Neural cell (in vitro differentiated cells): ENCODE data around the gene ZNF394. TPM values are rescaled to one million over a fixed set of nuclear protein-coding genes. Genes with fewer than 3 reads are reported as not detected.

ENCODE experiments used
- H2AFZ ChIP-seq: fragments of 200-600, 300-800 bp; sonication (generic), shearing (Covaris generic); 2 replicates; pipeline ENCODE4 v1.6.0; 2014; ENCODE audit warnings: low read depth, mild to moderate bottlenecking, antibody characterized with exemption, low read length, moderate library complexity
- H3F3A ChIP-seq: fragments of 200-600 bp; shearing (Covaris generic); 2 replicates; pipeline ENCODE4 v1.6.1; 2016; ENCODE audit warnings: mild to moderate bottlenecking, moderate library complexity, mixed read lengths, antibody characterized with exemption, low read length; ENCODE audit not compliant: insufficient read depth, poor library complexity, severe bottlenecking
- H3K27ac ChIP-seq: fragments of 200-600, 300-800 bp; sonication (generic), shearing (Covaris generic); 2 replicates; pipeline ENCODE4 v1.5.1; 2014; ENCODE audit warnings: mild to moderate bottlenecking, low read length, moderate library complexity
- H3K27me3 ChIP-seq: fragments of 300-800, 200-600 bp; sonication (generic), shearing (Covaris generic); 2 replicates; pipeline ENCODE4 v1.6.0; 2014; ENCODE audit warnings: mild to moderate bottlenecking, low read depth, low read length, moderate library complexity; ENCODE audit not compliant: insufficient read depth
- H3K36me3 ChIP-seq: fragments of 300-800, 200-600 bp; sonication (generic), shearing (Covaris generic); 2 replicates; pipeline ENCODE4 v1.5.1; 2014; ENCODE audit warnings: mild to moderate bottlenecking, antibody characterized with exemption, low read length, moderate library complexity; ENCODE audit not compliant: insufficient read depth
- H3K4me2 ChIP-seq: fragments of 300-800, 200-600 bp; sonication (generic), shearing (Covaris generic); 2 replicates; pipeline ENCODE4 v1.6.0; 2014; ENCODE audit warnings: mild to moderate bottlenecking, low read length
- H3K4me3 ChIP-seq: fragments of 300-800, 200-600 bp; sonication (generic), shearing (Covaris generic); 2 replicates; pipeline ENCODE4 v1.5.1; 2014; ENCODE audit warnings: mild to moderate bottlenecking, low read length, moderate library complexity
- H3K79me2 ChIP-seq: fragments of 200-600 bp; shearing (Covaris generic); replicated peaks from 2 replicates; pipeline ENCODE4 v1.6.0; 2014; ENCODE audit warnings: mild to moderate bottlenecking, low read length, moderate library complexity; ENCODE audit not compliant: insufficient read depth
- H3K9ac ChIP-seq: fragments of 300-800, 200-600 bp; sonication (generic), shearing (Covaris generic); 2 replicates; pipeline ENCODE4 v1.6.1; 2016; ENCODE audit warnings: mild to moderate bottlenecking, low read length, mixed read lengths
- H3K9me2 ChIP-seq: fragments of 200-600 bp; shearing (Covaris generic); 2 replicates; pipeline ENCODE4 v1.6.1; 2016; ENCODE audit warnings: mild to moderate bottlenecking, low read length, mixed read lengths; ENCODE audit not compliant: insufficient read depth
- H3K9me3 ChIP-seq: fragments of 200-600, 300-800 bp; sonication (generic), shearing (Covaris generic); 2 replicates; pipeline ENCODE4 v1.6.1; 2016; ENCODE audit warnings: mild to moderate bottlenecking, mixed run types, low read length, moderate library complexity, mixed read lengths
- H4K20me1 ChIP-seq: fragments of 200-600 bp; shearing (Covaris generic); 2 replicates; pipeline ENCODE4 v1.6.1; 2016; ENCODE audit warnings: mild to moderate bottlenecking, mixed run types; ENCODE audit not compliant: insufficient read depth
- EP300 ChIP-seq: fragments of 450-650 bp; conservative IDR thresholded peaks from 2 replicates; pipeline ENCODE4 v1.6.1; 2014; ENCODE audit warnings: antibody characterized with exemption, mild to moderate bottlenecking, moderate library complexity; ENCODE audit not compliant: poor library complexity, severe bottlenecking
- EZH2 ChIP-seq: fragments of 200-600, 300-800 bp; shearing (Covaris generic), sonication (generic); IDR thresholded peaks from 2 replicates; pipeline ENCODE4 v1.6.1; 2014; ENCODE audit warnings: antibody characterized with exemption, low read length, borderline replicate concordance, mild to moderate bottlenecking; ENCODE audit not compliant: insufficient read depth, poor library complexity, severe bottlenecking
- MXI1 ChIP-seq: fragments of 450-650 bp; conservative IDR thresholded peaks from 2 replicates; pipeline ENCODE4 v1.6.1; 2014; ENCODE audit warnings: antibody characterized with exemption, mild to moderate bottlenecking; ENCODE audit not compliant: poor library complexity, severe bottlenecking
- POLR2AphosphoS5 ChIP-seq: IDR thresholded peaks from 2 replicates; pipeline ENCODE4 v1.6.1; 2012
- RAD21 ChIP-seq: fragments of 450-650 bp; conservative IDR thresholded peaks from 2 replicates; pipeline ENCODE4 v1.6.1; 2014; ENCODE audit warnings: antibody characterized with exemption, mild to moderate bottlenecking, moderate library complexity
- SMC3 ChIP-seq: fragments of 450-650 bp; conservative IDR thresholded peaks from 2 replicates; pipeline ENCODE4 v1.6.1; 2014; ENCODE audit warnings: antibody characterized with exemption, mild to moderate bottlenecking, moderate library complexity; ENCODE audit not compliant: poor library complexity
- TAF1 ChIP-seq: IDR thresholded peaks from 2 replicates; pipeline ENCODE4 v1.6.1; 2012; ENCODE audit warnings: low read depth
- polyA plus RNA-seq: library from polyadenylated mRNA; depleted of rRNA; stranded (reverse); fragments of >200 nt; gene quantifications from 2 replicates; pipeline ENCODE4 v1.2.3, GENCODE V29; 2014
- TF ChIP-seq, protein P1 (sequence below): IDR thresholded peaks from 2 replicates; pipeline ENCODE4 v1.6.1; 2012; ENCODE audit warnings: borderline replicate concordance
- TF ChIP-seq, protein P2 (sequence below): fragments of 450-650 bp; IDR thresholded peaks from 2 replicates; pipeline ENCODE4 v1.5.1; 2014; ENCODE audit warnings: antibody characterized with exemption, mild to moderate bottlenecking, moderate library complexity; ENCODE audit not compliant: poor library complexity, severe bottlenecking

The ZNF394 gene
- polyA plus RNA-seq, 1 donor from 2014 or later: 9.5 TPM

DNA sequence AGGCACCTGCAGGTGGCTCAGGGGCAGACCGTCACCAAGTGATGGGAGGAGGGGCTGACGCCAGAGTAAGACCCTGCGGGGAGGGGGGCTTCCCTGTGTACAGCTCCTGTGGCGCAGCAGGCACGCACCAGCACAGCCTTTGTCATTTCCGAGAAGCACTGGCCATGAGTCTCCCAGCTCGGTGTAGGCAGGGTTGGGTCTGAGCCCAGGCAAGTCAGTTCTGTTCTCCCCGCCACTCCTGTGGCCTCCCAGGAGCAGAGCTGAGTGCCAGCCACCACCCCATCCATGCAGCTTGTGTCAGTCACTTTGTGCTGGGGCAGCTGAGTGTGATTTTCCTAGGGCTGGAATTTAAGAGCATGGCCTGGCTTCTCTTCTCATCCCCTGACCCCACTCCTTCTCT, 48.1 kb downstream of the ZNF394 start:
- Histone ChIP-seq H3K4me3 (no peak overlapping the region), H3K4me2 (no peak overlapping the region), H3K9me2 (no peaks in the 10 kb centered on the region), H3F3A (no peaks in the 10 kb centered on the region), H3K27ac (no peak overlapping the region), H3K36me3 (no peaks in the 10 kb centered on the region), H3K9me3 (no peaks in the 10 kb centered on the region), H3K9ac (no peak overlapping the region), H4K20me1 (no peaks in the 10 kb centered on the region), H3K27me3 (no peaks in the 10 kb centered on the region), H2AFZ (no peak overlapping the region), H3K79me2 (no peaks in the 10 kb centered on the region)
- TF ChIP-seq EZH2 (no peak), MXI1 (no peak), POLR2AphosphoS5 (no peak), EP300 (no peak), SMC3 (no peak), RAD21 (no peak)

DNA sequence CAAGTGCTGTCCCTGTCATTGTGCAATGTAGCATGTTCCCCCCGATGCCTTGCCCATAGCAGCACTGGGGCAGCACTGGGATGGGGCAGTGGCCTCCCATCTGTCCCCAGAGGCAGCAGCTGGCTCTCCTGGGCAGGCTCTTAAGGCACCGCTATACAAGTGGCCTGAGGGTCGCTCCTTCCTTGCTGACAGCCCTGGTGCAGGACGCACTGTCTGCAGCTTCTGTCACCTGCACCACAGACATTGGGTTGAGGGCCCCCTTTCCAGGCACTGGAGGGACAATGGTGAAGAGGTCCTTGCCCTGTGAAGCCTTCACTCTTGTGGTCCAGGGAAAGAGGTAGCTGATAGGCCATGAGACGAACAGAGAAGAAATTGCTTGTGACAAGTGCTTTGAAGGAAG, 50.8 kb downstream of the ZNF394 start:
- H3K9ac ChIP-seq: no peak overlapping the region
- TF ChIP-seq, protein P1, sequence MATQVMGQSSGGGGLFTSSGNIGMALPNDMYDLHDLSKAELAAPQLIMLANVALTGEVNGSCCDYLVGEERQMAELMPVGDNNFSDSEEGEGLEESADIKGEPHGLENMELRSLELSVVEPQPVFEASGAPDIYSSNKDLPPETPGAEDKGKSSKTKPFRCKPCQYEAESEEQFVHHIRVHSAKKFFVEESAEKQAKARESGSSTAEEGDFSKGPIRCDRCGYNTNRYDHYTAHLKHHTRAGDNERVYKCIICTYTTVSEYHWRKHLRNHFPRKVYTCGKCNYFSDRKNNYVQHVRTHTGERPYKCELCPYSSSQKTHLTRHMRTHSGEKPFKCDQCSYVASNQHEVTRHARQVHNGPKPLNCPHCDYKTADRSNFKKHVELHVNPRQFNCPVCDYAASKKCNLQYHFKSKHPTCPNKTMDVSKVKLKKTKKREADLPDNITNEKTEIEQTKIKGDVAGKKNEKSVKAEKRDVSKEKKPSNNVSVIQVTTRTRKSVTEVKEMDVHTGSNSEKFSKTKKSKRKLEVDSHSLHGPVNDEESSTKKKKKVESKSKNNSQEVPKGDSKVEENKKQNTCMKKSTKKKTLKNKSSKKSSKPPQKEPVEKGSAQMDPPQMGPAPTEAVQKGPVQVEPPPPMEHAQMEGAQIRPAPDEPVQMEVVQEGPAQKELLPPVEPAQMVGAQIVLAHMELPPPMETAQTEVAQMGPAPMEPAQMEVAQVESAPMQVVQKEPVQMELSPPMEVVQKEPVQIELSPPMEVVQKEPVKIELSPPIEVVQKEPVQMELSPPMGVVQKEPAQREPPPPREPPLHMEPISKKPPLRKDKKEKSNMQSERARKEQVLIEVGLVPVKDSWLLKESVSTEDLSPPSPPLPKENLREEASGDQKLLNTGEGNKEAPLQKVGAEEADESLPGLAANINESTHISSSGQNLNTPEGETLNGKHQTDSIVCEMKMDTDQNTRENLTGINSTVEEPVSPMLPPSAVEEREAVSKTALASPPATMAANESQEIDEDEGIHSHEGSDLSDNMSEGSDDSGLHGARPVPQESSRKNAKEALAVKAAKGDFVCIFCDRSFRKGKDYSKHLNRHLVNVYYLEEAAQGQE: no peak
- no peak for TF ChIP-seq RAD21
- TF ChIP-seq TAF1: no peak
- TF ChIP-seq POLR2AphosphoS5: no peak
- no peak for TF ChIP-seq EZH2
- TF ChIP-seq, protein P2, sequence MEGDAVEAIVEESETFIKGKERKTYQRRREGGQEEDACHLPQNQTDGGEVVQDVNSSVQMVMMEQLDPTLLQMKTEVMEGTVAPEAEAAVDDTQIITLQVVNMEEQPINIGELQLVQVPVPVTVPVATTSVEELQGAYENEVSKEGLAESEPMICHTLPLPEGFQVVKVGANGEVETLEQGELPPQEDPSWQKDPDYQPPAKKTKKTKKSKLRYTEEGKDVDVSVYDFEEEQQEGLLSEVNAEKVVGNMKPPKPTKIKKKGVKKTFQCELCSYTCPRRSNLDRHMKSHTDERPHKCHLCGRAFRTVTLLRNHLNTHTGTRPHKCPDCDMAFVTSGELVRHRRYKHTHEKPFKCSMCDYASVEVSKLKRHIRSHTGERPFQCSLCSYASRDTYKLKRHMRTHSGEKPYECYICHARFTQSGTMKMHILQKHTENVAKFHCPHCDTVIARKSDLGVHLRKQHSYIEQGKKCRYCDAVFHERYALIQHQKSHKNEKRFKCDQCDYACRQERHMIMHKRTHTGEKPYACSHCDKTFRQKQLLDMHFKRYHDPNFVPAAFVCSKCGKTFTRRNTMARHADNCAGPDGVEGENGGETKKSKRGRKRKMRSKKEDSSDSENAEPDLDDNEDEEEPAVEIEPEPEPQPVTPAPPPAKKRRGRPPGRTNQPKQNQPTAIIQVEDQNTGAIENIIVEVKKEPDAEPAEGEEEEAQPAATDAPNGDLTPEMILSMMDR: no peak
- TF ChIP-seq MXI1: no peak
- TF ChIP-seq SMC3: no peak
- TF ChIP-seq EP300: no peak
- H3K79me2 ChIP-seq: no peaks in the 10 kb centered on the region
- no peak overlapping the region for H3K4me2 ChIP-seq
- no peak overlapping the region for H3K4me3 ChIP-seq
- H3K9me2 ChIP-seq: no peaks in the 10 kb centered on the region
- H3K9me3 ChIP-seq: no peaks in the 10 kb centered on the region
- H2AFZ ChIP-seq: no peak overlapping the region
- H3K27me3 ChIP-seq: no peaks in the 10 kb centered on the region
- H3K36me3 ChIP-seq: no peaks in the 10 kb centered on the region
- no peaks in the 10 kb centered on the region for H3F3A ChIP-seq
- no peaks in the 10 kb centered on the region for H4K20me1 ChIP-seq
- H3K27ac ChIP-seq: no peak overlapping the region
